Natural killer cell (primary cell): Measurements from ENCODE around the gene MAPK4. TPM values are rescaled to one million over a fixed set of nuclear protein-coding genes. Genes with fewer than 3 reads are reported as not detected.

Experiments
- ATAC-seq, 3 donors: fragments of 150-1000 bp in 2 of 3; fragments of 200-7000 bp in 1 of 3; cut with Tn5 transposase; 1 replicate in 1 of 3; 2 replicates in 2 of 3; pipeline ENCODE4 v1.10.0; 2021; ENCODE audit warnings: mild to moderate bottlenecking in 2 of 3, moderate library complexity in 2 of 3
- DNase-seq, 2 donors: peaks; one replicate each; pipeline versions ENCODE4 v3.0.0 to v3.0.0-alpha.2; 2013 to 2021; ENCODE audit warnings: mixed read lengths in 1 of 2
- H3K27ac ChIP-seq: one replicate; pipeline ENCODE4 v1.5.1; 2013; ENCODE audit warnings: mild to moderate bottlenecking, low read length
- H3K27me3 ChIP-seq: one replicate; pipeline ENCODE4 v1.6.1; 2013; ENCODE audit warnings: low read length; ENCODE audit not compliant: control insufficient read depth, insufficient read depth
- H3K36me3 ChIP-seq: one replicate; pipeline ENCODE4 v1.6.1; 2013; ENCODE audit warnings: low read length; ENCODE audit not compliant: control insufficient read depth, insufficient read depth
- H3K4me1 ChIP-seq: one replicate; pipeline ENCODE4 v1.6.1; 2013; ENCODE audit warnings: low read length; ENCODE audit not compliant: control insufficient read depth, insufficient read depth
- H3K4me3 ChIP-seq: one replicate; pipeline ENCODE4 v1.5.1; 2013; ENCODE audit warnings: low read length
- H3K9me3 ChIP-seq: one replicate; pipeline ENCODE4 v1.6.1; 2013; ENCODE audit warnings: low read length; ENCODE audit not compliant: control insufficient read depth, insufficient read depth
- H3K27ac Mint-ChIP-seq, 2 donors: one replicate each; pipeline ENCODE4 v1.8.0; 2022; ENCODE audit warnings: mild to moderate bottlenecking in 2 of 2, mixed read lengths in 2 of 2, moderate library complexity in 1 of 2
- H3K27me3 Mint-ChIP-seq, 2 donors: one replicate each; pipeline ENCODE4 v1.8.0; 2022; ENCODE audit warnings: low read depth in 2 of 2, mixed read lengths in 2 of 2
- H3K36me3 Mint-ChIP-seq: one replicate; pipeline ENCODE4 v1.8.0; 2022; ENCODE audit warnings: mixed read lengths
- H3K4me1 Mint-ChIP-seq, 2 donors: one replicate each; pipeline ENCODE4 v1.8.0; 2022; ENCODE audit warnings: mixed read lengths in 2 of 2
- H3K4me3 Mint-ChIP-seq: one replicate; pipeline ENCODE4 v1.8.0; 2022; ENCODE audit warnings: mild to moderate bottlenecking, moderate library complexity, mixed read lengths
- H3K9me3 Mint-ChIP-seq, 2 donors: one replicate each; pipeline ENCODE4 v1.8.0; 2022; ENCODE audit warnings: mixed read lengths in 2 of 2
- CTCF ChIP-seq: fragments of 200-600 bp; IDR thresholded peaks from one replicate; pipeline ENCODE4 v1.8.0; 2022; ENCODE audit warnings: antibody characterized with exemption
- WGBS: methylation state at CpG from one replicate; pipeline ENCODE4 v1.1.7; 2013; ENCODE audit warnings: missing lambda C conversion rate; ENCODE audit not compliant: insufficient coverage; 5-methylcytosine and 5-hydroxymethylcytosine counted together
- intact Hi-C: fragments of 100-400 bp; cut with micrococcal nuclease; formaldehyde crosslinking; loops from one replicate; pipeline ENCODE4 v1.14.2; 2022
- total RNA-seq, 4 donors: library from RNA; stranded (reverse); fragments of 120-200 nt in 1 of 4; gene quantifications; one replicate each; pipeline versions ENCODE4 v1.2.3 to v1.2.4, GENCODE V29; 2013 to 2022

Gene MAPK4
- total RNA-seq, 3 donors from 2014 or later (not counting 1 experiment from before 2014, with no cell fraction given) = not detected

DNA sequence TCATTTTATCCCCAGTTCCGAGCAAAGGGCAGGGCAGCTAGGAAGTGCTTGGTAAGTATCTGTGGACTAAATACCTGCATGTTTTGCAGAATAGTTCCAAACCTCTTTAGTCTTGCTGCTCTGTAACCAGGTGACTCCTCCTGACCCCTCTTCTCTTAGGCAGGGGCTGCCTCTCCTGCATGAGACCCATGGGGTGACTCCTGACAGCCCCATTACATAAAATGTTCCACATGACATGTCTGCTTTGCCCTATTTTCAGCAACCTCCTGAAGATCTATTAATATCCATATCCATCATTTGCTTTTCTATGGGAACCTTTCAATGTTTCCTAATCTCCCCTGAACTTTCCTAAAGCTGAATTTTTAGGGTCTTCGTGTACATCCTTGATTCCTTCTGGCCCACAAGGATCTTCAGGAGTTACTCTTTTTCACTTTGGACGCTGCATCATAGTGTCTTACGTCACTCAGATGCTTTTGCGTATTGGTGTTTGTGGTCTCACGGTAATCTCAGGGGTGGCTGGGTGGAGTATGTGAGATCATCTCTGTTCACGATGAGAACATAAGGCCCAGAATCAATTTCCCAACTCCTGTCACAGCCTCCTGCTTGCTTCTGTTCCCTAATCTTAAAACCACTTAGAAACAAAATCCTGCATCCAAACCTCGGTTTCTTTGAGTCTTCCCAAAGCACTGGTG is 76.6 kb downstream of the MAPK4 start:
- no peak overlapping the region for H3K27ac ChIP-seq
- ATAC-seq (no peak), DNase-seq (no peak)
- no peaks in the 10 kb centered on the region for H3K36me3 ChIP-seq
- no peak for TF ChIP-seq CTCF
- Mint-ChIP-seq H3K9me3 (no peaks in the 10 kb centered on the region), H3K27ac (no peak overlapping the region), H3K4me3 (no peak overlapping the region), H3K27me3 (peaks cover 0 to 5% of the 10 kb centered on the region in 2 donors), H3K4me1 (no peaks in the 10 kb centered on the region), H3K36me3 (no peaks in the 10 kb centered on the region)
- H3K27me3 ChIP-seq = no peaks in the 10 kb centered on the region
- H3K9me3 ChIP-seq = no peaks in the 10 kb centered on the region
- 82% methylated on average over 8 of the region's 8 CpGs for WGBS
- H3K4me1 ChIP-seq = no peaks in the 10 kb centered on the region
- intact Hi-C loops = no loop called here
- no peak overlapping the region for H3K4me3 ChIP-seq

GRCh38 chr18:50638016-50638883 is 78.4 kb downstream of the MAPK4 start:
- Mint-ChIP-seq H3K27me3 (peaks cover 0 to 5% of the 10 kb centered on the region in 2 donors), H3K4me3 (no peak overlapping the region), H3K27ac (no peak overlapping the region), H3K36me3 (no peaks in the 10 kb centered on the region), H3K4me1 (no peaks in the 10 kb centered on the region), H3K9me3 (no peaks in the 10 kb centered on the region)
- 85% methylated on average over 10 of the region's 10 CpGs for WGBS
- DNase-seq = no peak
- no peaks in the 10 kb centered on the region for H3K9me3 ChIP-seq
- no peaks in the 10 kb centered on the region for H3K36me3 ChIP-seq
- no peaks in the 10 kb centered on the region for H3K4me1 ChIP-seq
- no peak overlapping the region for H3K4me3 ChIP-seq
- TF ChIP-seq CTCF = no peak
- intact Hi-C loops = no loop called here
- H3K27me3 ChIP-seq = no peaks in the 10 kb centered on the region
- no peak for ATAC-seq
- H3K27ac ChIP-seq = no peak overlapping the region

DNA sequence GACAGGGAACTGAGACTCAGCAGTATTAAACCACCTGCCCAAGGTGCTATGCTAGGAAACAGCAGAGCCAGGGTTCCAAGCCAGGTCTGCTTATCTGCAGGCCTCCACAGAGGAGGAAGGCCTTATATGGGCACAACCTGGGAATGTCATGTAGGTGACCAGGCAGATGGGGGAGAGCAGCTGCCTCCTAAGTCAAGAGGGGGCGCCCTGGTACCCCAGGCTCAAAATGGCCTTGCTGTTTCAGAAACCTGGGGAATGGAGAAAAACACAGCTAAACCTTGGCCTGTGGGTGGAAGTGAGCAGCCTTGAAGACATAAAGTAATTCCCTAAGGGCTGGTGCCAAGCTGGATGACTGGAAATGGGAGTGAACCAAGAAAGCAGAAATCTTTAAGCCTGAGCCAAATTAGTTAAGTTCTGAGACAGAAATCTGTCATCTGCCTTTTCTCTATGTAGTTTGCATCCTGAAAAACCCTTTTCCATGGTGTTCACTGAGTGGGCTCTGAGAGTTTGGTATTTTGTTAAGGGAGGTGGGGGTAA is 79.1 kb downstream of the MAPK4 start:
- Mint-ChIP-seq H3K4me3 (no peak overlapping the region), H3K36me3 (no peaks in the 10 kb centered on the region), H3K9me3 (no peaks in the 10 kb centered on the region), H3K27ac (no peak overlapping the region), H3K27me3 (peaks cover 0 to 5% of the 10 kb centered on the region in 2 donors), H3K4me1 (no peaks in the 10 kb centered on the region)
- no peak for ATAC-seq
- no peak for TF ChIP-seq CTCF
- Histone ChIP-seq H3K4me1 (no peaks in the 10 kb centered on the region), H3K27me3 (no peaks in the 10 kb centered on the region), H3K27ac (no peak overlapping the region), H3K9me3 (no peaks in the 10 kb centered on the region), H3K4me3 (no peak overlapping the region), H3K36me3 (no peaks in the 10 kb centered on the region)
- WGBS = 82% methylated on average over 1 of the region's 1 CpG
- no peak for DNase-seq
- intact Hi-C loops = no loop called here
